ENCODE data around the gene TOPBP1. TPM values are rescaled to one million over a fixed set of nuclear protein-coding genes. Genes with fewer than 3 reads are reported as not detected.

The TOPBP1 gene
- total and polyA plus RNA-seq, 2 of the 4 experiments (the other 2 are of a cell fraction): 19.5 to 50.5 TPM

DNA sequence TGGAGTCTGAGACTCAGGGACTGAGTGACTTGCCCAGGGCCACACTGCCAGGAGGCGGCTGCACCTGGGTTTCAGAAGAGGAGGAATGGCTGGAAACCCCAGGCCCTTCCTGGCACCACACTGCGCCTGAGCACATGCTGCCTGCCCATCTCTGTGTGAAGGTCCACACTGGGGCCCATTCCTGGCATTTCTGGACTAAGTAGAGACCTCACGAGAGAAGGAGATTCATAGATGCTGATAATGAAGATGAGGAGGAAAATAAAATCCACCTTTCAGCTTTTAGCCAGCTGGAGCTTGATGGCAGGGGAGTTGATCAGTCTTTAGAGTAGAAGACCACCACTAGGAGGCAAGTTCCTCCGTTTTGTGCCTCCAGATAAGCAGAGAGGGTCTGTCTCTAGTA lies 44.3 kb upstream of the TOPBP1 start:
- H2BK120ac ChIP-seq (ENCODE audit: low read depth, low read length): no peak overlapping the region
- POLR2A ChIA-PET (ENCODE audit: unreplicated experiment): no interaction called here

More for the DNA sequence above, 44.3 kb upstream of the TOPBP1 start:
- Histone ChIP-seq H3K23ac (ENCODE audit: low read depth, low read length) (no peak overlapping the region), H4K20me1 (ENCODE audit: insufficient read depth, low read length) (no peaks in the 10 kb centered on the region), H4K5ac (ENCODE audit: low read depth, low read length) (no peak overlapping the region), H3K4ac (ENCODE audit: low read depth, low read length) (no peak overlapping the region), H2BK5ac (ENCODE audit: low read depth, low read length, poor library complexity, severe bottlenecking) (no peak overlapping the region), H3K27me3 (ENCODE audit: control insufficient read depth, insufficient read depth, low read length) (peaks cover 11% of the 10 kb centered on the region), H3K36me3 (ENCODE audit: control insufficient read depth, insufficient read depth, low read length) (no peaks in the 10 kb centered on the region), H2AK9ac (replicated peaks; ENCODE audit: low read depth, low read length, poor library complexity) (no peak overlapping the region), H3K14ac (replicated peaks; ENCODE audit: low read depth, low read length) (no peak overlapping the region), H2AFZ (replicated peaks; ENCODE audit: low read length, poor library complexity) (no peak overlapping the region), H2BK20ac (ENCODE audit: low read depth, low read length) (no peak overlapping the region), H2BK15ac (ENCODE audit: low read depth, low read length) (no peak overlapping the region), H3K18ac (ENCODE audit: low read depth, low read length) (no peak overlapping the region), H3K4me2 (ENCODE audit: low read depth, low read length) (no peak overlapping the region), H3K27ac (ENCODE audit: insufficient read depth, low read length) (no peak overlapping the region), H3K9me1 (ENCODE audit: insufficient read depth, low read length) (no peaks in the 10 kb centered on the region), H3K4me1 (ENCODE audit: control insufficient read depth, insufficient read depth, low read length) (no peaks in the 10 kb centered on the region), H3K9ac (ENCODE audit: low read depth, low read length) (no peak overlapping the region), H3K79me1 (ENCODE audit: low read depth in 1 of 2, low read length in 2 of 2) (no peaks in the 10 kb centered on the region), H2AK5ac (ENCODE audit: low read depth, low read length) (no peak overlapping the region), H3K4me3 (ENCODE audit: insufficient read depth, low read depth, low read length) (no peak overlapping the region), H3K9me3 (ENCODE audit: control insufficient read depth, insufficient read depth, low read length) (no peaks in the 10 kb centered on the region), H4K91ac (ENCODE audit: insufficient read depth, low read depth, low read length) (no peak overlapping the region), H3K56ac (ENCODE audit: extremely low read depth, insufficient read depth, low read length) (no peak overlapping the region), H4K8ac (ENCODE audit: low read depth in 2 of 2, low read length in 2 of 2) (no peak overlapping the region)
- dilution Hi-C loops (cut with HindIII; ENCODE audit: low sequenced_read_pairs, unreplicated experiment): no loop called here
- WGBS, 2 experiments (ENCODE audit: extremely low coverage in 2 of 2, insufficient read length in 1 of 2): 60% methylated on average over 2 of the region's 4 CpGs; no CpG with 5 or more reads in 1 of the 2 experiments
- ATAC-seq (ENCODE audit: low read depth): no peak
- intact Hi-C loops (cut with micrococcal nuclease): no loop called here
- no peak for DNase-seq
- no TSS peak for BruUV-seq (replicated peaks)
- in situ Hi-C loops (cut with MboI; ENCODE audit: low sequenced_read_pairs): no loop called here
- CTCF ChIA-PET: no interaction called here
- TF ChIP-seq FOS (IDR thresholded peaks at IDR 0.05; ENCODE audit: low read depth, low read length): no peak
- TF ChIP-seq NFE2L2 (IDR thresholded peaks at IDR 0.05; ENCODE audit: low read depth, low read length): no peak
- no peak for TF ChIP-seq RAD21 (IDR thresholded peaks at IDR 0.05; ENCODE audit: low read length)
- no peak for TF ChIP-seq MAFK (IDR thresholded peaks at IDR 0.05; ENCODE audit: low read depth, low read length)
